ENCODE data around the gene LYPD6.

LYPD6 gene

GRCh38 chr2:149375801-149376361 lies 45.5 kb downstream of the LYPD6 start:
- Histone ChIP-seq H3K4me3 (ENCODE audit: low read depth, low read length) (no peak overlapping the region), H3K27ac (ENCODE audit: extremely low read depth, low read depth, low read length) (no peak overlapping the region), H3K36me3 (ENCODE audit: control insufficient read depth in 2 of 2, insufficient read depth in 1 of 2, low read length in 2 of 2) (no peaks in the 10 kb centered on the region), H3K9me3 (ENCODE audit: control insufficient read depth, insufficient read depth, low read depth, low read length) (no peaks in the 10 kb centered on the region), H3K4me1 (ENCODE audit: control insufficient read depth, insufficient read depth, low read length) (no peaks in the 10 kb centered on the region)
- CTCF ChIA-PET = interaction anchor here (1.1 kb wide), 1 partner anchor 13 kb away, joined by 3 read pairs; no protein-coding TSS in a partner anchor
- POLR2A ChIA-PET = no interaction called here
- no peak for TF ChIP-seq TRIM28 (IDR thresholded peaks at IDR 0.05; ENCODE audit: borderline replicate concordance, low read length)
- no peak for TF ChIP-seq ZNF324 (tag by site-specific recombination; IDR thresholded peaks at IDR 0.05)
- no peak for TF ChIP-seq ZNF555 (tag by site-specific recombination; conservative IDR thresholded peaks at IDR 0.05)
- TF ChIP-seq ZBTB8A (tag by site-specific recombination; IDR thresholded peaks at IDR 0.05) = no peak
- no peak for TF ChIP-seq ZNF629 (tag by site-specific recombination; IDR thresholded peaks at IDR 0.05)
- TF ChIP-seq ZNF449 (tag by site-specific recombination; IDR thresholded peaks at IDR 0.05) = no peak
- no peak for TF ChIP-seq ZBTB21 (tag by site-specific recombination; IDR thresholded peaks at IDR 0.05)
- no peak for TF ChIP-seq TSHZ1 (tag by site-specific recombination; IDR thresholded peaks at IDR 0.05; ENCODE audit: borderline replicate concordance)
- TF ChIP-seq GLIS2 (tag by site-specific recombination; IDR thresholded peaks at IDR 0.05) = no peak
- no peak for TF ChIP-seq ZNF10 (tag by site-specific recombination; IDR thresholded peaks at IDR 0.05)
- TF ChIP-seq ZNF132 (tag by site-specific recombination; IDR thresholded peaks at IDR 0.05; ENCODE audit: borderline replicate concordance) = no peak
- no peak for TF ChIP-seq ZNF677 (tag by site-specific recombination; IDR thresholded peaks at IDR 0.05)
- no peak for TF ChIP-seq ZNF544 (tag by site-specific recombination; IDR thresholded peaks at IDR 0.05)
- TF ChIP-seq ZNF362 (tag by site-specific recombination; IDR thresholded peaks at IDR 0.05) = no peak
- TF ChIP-seq ZNF302 (tag by site-specific recombination; IDR thresholded peaks at IDR 0.05; ENCODE audit: low read depth) = no peak
- TF ChIP-seq ZBTB10 (tag by site-specific recombination; IDR thresholded peaks at IDR 0.05) = no peak
- no peak for TF ChIP-seq ZNF785 (tag by site-specific recombination; IDR thresholded peaks at IDR 0.05)
- TF ChIP-seq FEZF1 (tag by site-specific recombination; IDR thresholded peaks at IDR 0.05) = no peak
- TF ChIP-seq ZBTB44 (tag by site-specific recombination; IDR thresholded peaks at IDR 0.05) = no peak
